Hepatocyte (in vitro differentiated cells): ENCODE results near the gene UQCC5. TPM values are rescaled to one million over a fixed set of nuclear protein-coding genes. Genes with fewer than 3 reads are reported as not detected.

ENCODE experiments used
- DNase-seq: peaks from one replicate; pipeline ENCODE4 v3.0.0-alpha.2; 2016; ENCODE audit warnings: low spot score
- H2AFZ ChIP-seq: fragments of 200-600 bp; sonication (generic); 2 replicates; pipeline ENCODE4 v1.6.0; 2016; ENCODE audit warnings: antibody characterized with exemption, mild to moderate bottlenecking
- H3K27ac ChIP-seq: fragments of 200-600 bp; sonication (generic); 2 replicates; pipeline ENCODE4 v1.5.1; 2016; ENCODE audit warnings: mild to moderate bottlenecking
- H3K27me3 ChIP-seq: fragments of 200-600 bp; sonication (generic); 2 replicates; pipeline ENCODE4 v1.6.1; 2016
- H3K36me3 ChIP-seq: fragments of 200-600 bp; sonication (generic); replicated peaks from 2 replicates; pipeline ENCODE4 v1.5.1; 2016; ENCODE audit warnings: low read depth; ENCODE audit not compliant: insufficient read depth
- H3K4me1 ChIP-seq: fragments of 200-600 bp; sonication (generic); 2 replicates; pipeline ENCODE4 v1.5.1; 2016; ENCODE audit warnings: mild to moderate bottlenecking, moderate library complexity; ENCODE audit not compliant: insufficient read depth
- H3K4me2 ChIP-seq: fragments of 200-600 bp; sonication (generic); 2 replicates; pipeline ENCODE4 v1.6.0; 2016
- H3K4me3 ChIP-seq: fragments of 200-600 bp; sonication (generic); 2 replicates; pipeline ENCODE4 v1.5.1; 2016; ENCODE audit warnings: mild to moderate bottlenecking
- H3K79me2 ChIP-seq: fragments of 200-600 bp; sonication (generic); 2 replicates; pipeline ENCODE4 v1.6.0; 2017; ENCODE audit warnings: mild to moderate bottlenecking
- H3K9me2 ChIP-seq: fragments of 200-600 bp; sonication (generic); replicated peaks from 2 replicates; pipeline ENCODE4 v1.6.0; 2017; ENCODE audit warnings: mild to moderate bottlenecking; ENCODE audit not compliant: insufficient read depth
- H3K9me3 ChIP-seq: fragments of 200-600 bp; sonication (generic); 2 replicates; pipeline ENCODE4 v1.5.1; 2016; ENCODE audit warnings: low read depth, mild to moderate bottlenecking
- H4K20me1 ChIP-seq: fragments of 200-600 bp; sonication (generic); 2 replicates; pipeline ENCODE4 v1.6.0; 2016; ENCODE audit warnings: mild to moderate bottlenecking; ENCODE audit not compliant: insufficient read depth, poor library complexity, severe bottlenecking
- EZH2 ChIP-seq: fragments of 200-600 bp; sonication (generic); IDR thresholded peaks from 2 replicates; pipeline ENCODE4 v1.6.1; 2016; ENCODE audit warnings: antibody characterized with exemption, mild to moderate bottlenecking, borderline replicate concordance
- EZH2phosphoT487 ChIP-seq: fragments of 200-600 bp; sonication (generic); IDR thresholded peaks from one replicate; pipeline ENCODE4 v1.6.1; 2018; ENCODE audit warnings: antibody characterized with exemption, mild to moderate bottlenecking, low read depth, moderate library complexity; ENCODE audit not compliant: unreplicated experiment, severe bottlenecking
- WGBS: methylation state at CpG from one replicate; pipeline ENCODE4 v1.1.6; 2016; ENCODE audit warnings: low lambda C conversion rate; ENCODE audit errors: missing lambda C conversion rate; 5-methylcytosine and 5-hydroxymethylcytosine counted together
- polyA plus RNA-seq: library from polyadenylated mRNA; unstranded; fragments of >200 nt; fragmentation: Nextera tagmentation; extraction: Ambion mirVana; gene quantifications from 2 replicates; pipeline ENCODE4 v1.2.1, GENCODE V29; 2016
- total RNA-seq: library from RNA; depleted of rRNA; stranded (reverse); fragments of >200 nt; gene quantifications from 2 replicates; pipeline ENCODE4 v1.2.3, GENCODE V29; 2014
- TF ChIP-seq, protein P1 (sequence below): fragments of 200-600 bp; sonication (generic); IDR thresholded peaks from 2 replicates; pipeline ENCODE4 v1.5.1; 2016; ENCODE audit warnings: antibody characterized with exemption, mild to moderate bottlenecking; ENCODE audit not compliant: poor library complexity

UQCC5 gene
- total and polyA plus RNA-seq, 2 experiments from 2014 or later, result 0.83 to 51.7 TPM

DNA sequence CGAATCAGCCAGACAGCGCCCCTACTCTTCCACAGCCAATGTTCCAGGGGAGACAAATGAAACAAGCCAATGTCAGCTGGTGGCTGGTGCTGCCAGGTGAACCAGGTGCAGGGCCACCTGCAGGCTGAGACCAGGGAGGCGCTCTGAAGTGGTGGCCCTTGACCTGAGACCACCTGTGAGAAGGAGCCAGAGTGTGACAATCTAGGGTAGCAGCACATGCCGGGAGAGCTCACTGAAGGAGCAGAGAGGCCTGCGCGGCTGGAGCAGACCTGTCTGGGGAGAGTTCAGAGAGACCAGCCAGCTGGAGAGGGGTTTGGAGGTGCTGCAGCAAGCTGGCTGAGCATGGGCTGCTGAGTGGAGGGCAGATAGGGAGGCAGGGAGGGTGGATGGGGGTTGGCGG lies 42.0 kb upstream of the UQCC5 start:
- Histone ChIP-seq H3K4me3 (no peak overlapping the region), H3K9me3 (no peaks in the 10 kb centered on the region), H3K79me2 (no peaks in the 10 kb centered on the region), H3K4me2 (no peak overlapping the region), H3K27me3 (no peaks in the 10 kb centered on the region), H2AFZ (no peak overlapping the region), H3K27ac (no peak overlapping the region), H3K4me1 (no peaks in the 10 kb centered on the region), H3K9me2 (no peaks in the 10 kb centered on the region), H4K20me1 (no peaks in the 10 kb centered on the region), H3K36me3 (no peaks in the 10 kb centered on the region)
- TF ChIP-seq, protein P1, sequence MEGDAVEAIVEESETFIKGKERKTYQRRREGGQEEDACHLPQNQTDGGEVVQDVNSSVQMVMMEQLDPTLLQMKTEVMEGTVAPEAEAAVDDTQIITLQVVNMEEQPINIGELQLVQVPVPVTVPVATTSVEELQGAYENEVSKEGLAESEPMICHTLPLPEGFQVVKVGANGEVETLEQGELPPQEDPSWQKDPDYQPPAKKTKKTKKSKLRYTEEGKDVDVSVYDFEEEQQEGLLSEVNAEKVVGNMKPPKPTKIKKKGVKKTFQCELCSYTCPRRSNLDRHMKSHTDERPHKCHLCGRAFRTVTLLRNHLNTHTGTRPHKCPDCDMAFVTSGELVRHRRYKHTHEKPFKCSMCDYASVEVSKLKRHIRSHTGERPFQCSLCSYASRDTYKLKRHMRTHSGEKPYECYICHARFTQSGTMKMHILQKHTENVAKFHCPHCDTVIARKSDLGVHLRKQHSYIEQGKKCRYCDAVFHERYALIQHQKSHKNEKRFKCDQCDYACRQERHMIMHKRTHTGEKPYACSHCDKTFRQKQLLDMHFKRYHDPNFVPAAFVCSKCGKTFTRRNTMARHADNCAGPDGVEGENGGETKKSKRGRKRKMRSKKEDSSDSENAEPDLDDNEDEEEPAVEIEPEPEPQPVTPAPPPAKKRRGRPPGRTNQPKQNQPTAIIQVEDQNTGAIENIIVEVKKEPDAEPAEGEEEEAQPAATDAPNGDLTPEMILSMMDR, result no peak
- TF ChIP-seq EZH2phosphoT487 (no peak), EZH2 (no peak)
- DNase-seq, result no peak
- WGBS, result 86% methylated on average over 6 of the region's 7 CpGs

DNA sequence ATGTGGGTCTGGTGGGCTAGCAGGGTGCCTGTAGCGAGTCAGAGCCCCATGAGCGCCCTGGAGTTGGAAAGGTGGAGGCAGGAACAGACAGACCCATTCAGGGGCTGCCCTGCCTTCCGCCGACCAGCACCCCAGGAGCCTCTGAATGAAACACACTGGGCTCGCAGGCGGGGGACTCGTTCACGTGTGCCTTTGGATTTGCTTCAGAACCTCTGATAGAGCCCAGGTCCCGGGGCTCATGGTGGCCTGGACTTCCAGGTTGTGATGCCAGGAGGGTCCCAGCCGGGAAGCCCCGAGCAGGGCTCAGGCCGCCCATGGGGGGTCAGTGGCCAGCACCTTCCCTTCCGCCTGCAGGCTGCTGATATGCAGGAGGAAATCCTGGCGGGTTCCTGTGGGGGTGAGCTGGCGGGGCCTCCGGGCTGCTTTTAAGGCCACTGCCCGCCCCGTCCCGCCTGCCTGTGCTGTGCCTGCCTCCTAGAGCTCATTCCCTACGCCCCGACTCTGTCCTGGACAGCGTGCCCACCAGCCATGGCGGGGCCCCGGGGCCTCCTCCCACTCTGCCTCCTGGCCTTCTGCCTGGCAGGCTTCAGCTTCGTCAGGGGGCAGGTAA lies 41.4 kb upstream of the UQCC5 start, which contains the start of gene STAB1:
STAB1 (plus strand) TSS at position 453 of the 610 bp plus-strand sequence; CDS start at position 529, 76 bp downstream.
- no peak for DNase-seq
- Histone ChIP-seq H3K4me1 (no peaks in the 10 kb centered on the region), H3K4me3 (no peak within 1 kb of the TSS), H3K4me2 (no peak within 1 kb of the TSS), H3K9me2 (no peaks in the 10 kb centered on the region), H3K9me3 (no peaks in the 10 kb centered on the region), H4K20me1 (no peaks in the 10 kb centered on the region), H2AFZ (no peak within 1 kb of the TSS), H3K27ac (no peak within 1 kb of the TSS), H3K36me3 (no peaks in the 10 kb centered on the region), H3K79me2 (no peaks in the 10 kb centered on the region), H3K27me3 (no peaks in the 10 kb centered on the region)
- 91% methylated on average over 24 of the region's 25 CpGs for WGBS
- TF ChIP-seq EZH2 (no peak), EZH2phosphoT487 (no peak)
- TF ChIP-seq, protein P1, result no peak

DNA sequence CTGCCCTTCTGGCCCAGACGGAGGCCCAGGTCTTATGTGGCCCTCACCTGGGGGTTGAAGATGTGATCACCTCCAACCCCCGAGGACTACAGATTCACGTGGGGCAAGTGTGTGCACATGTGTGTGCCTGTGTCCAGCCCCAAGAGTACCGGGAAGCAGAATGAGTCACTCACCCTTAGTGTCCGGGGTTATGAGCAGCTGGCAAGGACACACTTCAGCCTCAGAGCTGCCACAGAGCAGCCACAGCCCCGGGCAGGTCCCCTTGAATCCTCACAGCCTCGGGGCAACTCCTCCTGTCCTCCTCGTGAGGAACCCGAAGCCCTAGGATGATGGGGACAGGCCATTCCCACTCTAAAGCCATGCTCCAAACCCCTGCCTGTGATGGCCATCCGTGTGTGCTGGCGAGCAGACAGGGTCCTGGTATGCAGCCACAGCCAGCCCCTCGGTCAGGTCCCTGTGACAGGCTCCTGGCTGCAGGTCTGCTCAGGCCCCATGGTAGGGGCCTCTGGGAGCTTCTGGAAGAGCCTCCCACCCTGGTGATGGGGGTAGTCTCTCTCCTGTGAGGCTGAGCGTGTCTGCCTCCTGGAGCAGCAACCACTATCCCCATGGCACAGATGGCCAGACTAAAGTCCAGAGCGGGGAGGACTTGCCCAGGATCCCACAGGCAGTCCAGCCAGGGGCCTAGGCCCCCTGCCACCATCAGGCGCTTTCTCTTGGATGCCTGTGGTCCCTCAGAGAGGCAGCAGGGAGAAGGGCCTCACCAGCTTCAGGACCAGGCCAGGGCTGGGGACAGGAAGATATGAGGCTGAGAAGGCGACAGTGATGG lies 40.4 kb upstream of the UQCC5 start:
- no peak overlapping the region for H3K27ac ChIP-seq
- TF ChIP-seq, protein P1, result no peak
- no peaks in the 10 kb centered on the region for H4K20me1 ChIP-seq
- no peaks in the 10 kb centered on the region for H3K79me2 ChIP-seq
- H3K27me3 ChIP-seq, result no peaks in the 10 kb centered on the region
- no peaks in the 10 kb centered on the region for H3K9me2 ChIP-seq
- WGBS, result 74% methylated on average over 16 of the region's 16 CpGs
- H3K4me3 ChIP-seq, result no peak overlapping the region
- H3K9me3 ChIP-seq, result no peaks in the 10 kb centered on the region
- no peak for DNase-seq
- H2AFZ ChIP-seq, result no peak overlapping the region
- no peaks in the 10 kb centered on the region for H3K4me1 ChIP-seq
- H3K36me3 ChIP-seq, result no peaks in the 10 kb centered on the region
- no peak overlapping the region for H3K4me2 ChIP-seq
